GM21619 (cell line): Measurements from ENCODE around the gene IL1R2.
"Not testable (repeated sequence)": the region's sequence is repeated elsewhere in the genome, so short reads cannot be mapped to it uniquely, and the experiment has no call there.

Experiments
- ATAC-seq: cut with Tn5 transposase; IDR thresholded peaks from one replicate; pipeline ENCODE4 v1.9.1; 2021; ENCODE audit not compliant: unreplicated experiment

IL1R2 gene

DNA sequence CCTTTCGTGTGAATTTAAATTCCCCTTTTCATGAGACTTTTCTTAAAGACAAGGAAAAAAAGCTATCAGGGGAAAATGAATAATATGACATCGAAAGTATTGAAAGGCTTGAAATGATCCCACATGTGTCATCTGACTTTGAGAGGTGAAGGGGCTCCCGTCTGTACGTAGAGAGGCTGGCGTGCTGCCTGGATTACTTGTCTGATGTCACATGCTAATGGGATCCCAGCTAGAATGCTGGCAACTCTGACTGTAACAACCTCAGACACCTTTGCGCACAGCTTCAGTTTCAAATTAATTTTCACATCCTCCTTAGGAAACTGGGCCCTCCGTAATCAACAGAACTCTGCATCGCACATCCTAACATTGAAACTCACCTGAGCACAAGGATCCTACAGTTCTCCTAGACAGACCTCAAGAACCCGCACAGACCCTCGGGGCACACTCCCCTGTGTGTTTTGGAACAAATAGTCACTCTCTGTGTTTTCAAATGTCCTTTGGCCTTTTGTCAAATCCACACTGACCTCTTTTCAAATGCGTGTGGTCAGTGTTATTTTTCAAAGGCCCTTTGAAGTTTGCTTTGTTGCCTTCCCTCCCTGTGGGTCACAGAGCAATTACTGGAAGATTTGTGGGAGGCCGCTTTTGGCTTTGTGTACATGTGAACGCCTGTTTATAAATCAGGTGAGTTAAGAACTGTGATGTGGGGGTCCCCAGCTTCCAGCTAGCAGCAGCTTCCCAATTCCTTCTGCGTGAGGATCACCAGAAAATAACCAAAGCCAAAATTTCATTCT lies 65.9 kb downstream of the IL1R2 start:
- ATAC-seq: no peak

GRCh38 chr2:102058293-102058833 lies 66.6 kb downstream of the IL1R2 start:
- ATAC-seq: no peak

DNA sequence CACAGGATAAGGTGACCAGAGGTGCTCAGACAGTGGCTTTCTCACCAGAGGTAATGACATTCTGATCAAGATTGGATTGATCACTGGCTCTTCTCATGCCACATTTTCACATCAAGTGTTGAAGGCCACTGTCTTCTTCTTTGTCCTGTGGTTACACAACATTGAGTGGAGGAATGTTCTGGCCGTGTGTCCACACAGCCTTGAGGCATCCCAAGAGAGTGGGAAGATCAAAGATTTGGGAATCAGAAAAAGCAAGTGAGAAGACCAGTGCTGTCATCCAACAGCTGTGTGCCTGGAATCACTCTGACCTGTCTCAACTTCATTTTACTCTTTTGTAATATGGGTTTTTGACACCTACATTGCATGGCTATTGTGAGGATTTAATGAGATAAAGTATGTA lies 67.4 kb downstream of the IL1R2 start:
- no peak for ATAC-seq

GRCh38 chr2:102060047-102060446 lies 68.3 kb downstream of the IL1R2 start:
- ATAC-seq: no peak

- ATAC-seq: no peak
Observed at GRCh38 chr2:102060792-102061191, 69.0 kb downstream of the IL1R2 start.

GRCh38 chr2:102061286-102061699 lies 69.5 kb downstream of the IL1R2 start:
- ATAC-seq: no peak

GRCh38 chr2:102061962-102062795 lies 70.4 kb downstream of the IL1R2 start:
- ATAC-seq: no peak

DNA sequence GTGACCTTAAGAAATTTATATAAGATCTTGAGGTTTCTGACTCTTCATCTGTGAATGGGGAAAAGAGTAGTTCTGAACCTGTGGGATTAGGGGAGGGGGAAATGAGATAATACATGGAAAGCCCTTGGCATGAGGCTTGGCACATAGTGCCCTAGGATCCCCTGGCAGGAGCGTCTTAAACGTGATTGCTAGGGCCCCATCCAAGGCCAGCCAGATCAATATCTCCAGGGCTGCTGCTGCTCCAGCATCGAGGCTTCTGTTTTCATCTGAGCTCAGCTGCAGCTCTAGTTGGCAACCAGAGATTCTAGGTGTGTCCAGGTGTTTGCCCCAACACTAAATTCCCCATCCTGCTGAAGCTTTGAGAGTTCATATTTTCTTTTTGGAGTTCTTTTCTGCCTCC lies 71.0 kb downstream of the IL1R2 start:
- no peak for ATAC-seq

DNA sequence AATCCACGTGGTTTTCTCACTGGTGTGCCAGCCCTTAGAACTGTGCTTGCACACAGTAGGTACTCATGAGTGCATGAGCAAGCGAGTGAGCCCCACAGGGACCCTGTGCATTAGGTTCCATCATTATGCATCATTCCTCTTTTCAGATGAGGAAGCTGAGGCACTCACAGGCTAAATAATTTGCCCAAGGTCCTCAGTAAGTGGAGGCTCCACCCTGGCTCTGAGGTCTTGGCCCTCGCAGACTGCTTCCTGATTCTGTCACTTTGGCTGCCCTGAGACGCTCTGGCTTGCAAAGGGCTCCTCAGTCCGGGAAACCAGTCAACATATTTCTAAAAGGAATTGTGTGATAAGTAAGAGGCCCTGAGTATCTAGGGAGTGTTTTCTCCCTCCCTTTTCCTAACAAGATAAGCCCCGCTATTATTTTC lies 71.7 kb downstream of the IL1R2 start:
- no peak for ATAC-seq

GRCh38 chr2:102063941-102064678 lies 72.3 kb downstream of the IL1R2 start:
- no peak for ATAC-seq

DNA sequence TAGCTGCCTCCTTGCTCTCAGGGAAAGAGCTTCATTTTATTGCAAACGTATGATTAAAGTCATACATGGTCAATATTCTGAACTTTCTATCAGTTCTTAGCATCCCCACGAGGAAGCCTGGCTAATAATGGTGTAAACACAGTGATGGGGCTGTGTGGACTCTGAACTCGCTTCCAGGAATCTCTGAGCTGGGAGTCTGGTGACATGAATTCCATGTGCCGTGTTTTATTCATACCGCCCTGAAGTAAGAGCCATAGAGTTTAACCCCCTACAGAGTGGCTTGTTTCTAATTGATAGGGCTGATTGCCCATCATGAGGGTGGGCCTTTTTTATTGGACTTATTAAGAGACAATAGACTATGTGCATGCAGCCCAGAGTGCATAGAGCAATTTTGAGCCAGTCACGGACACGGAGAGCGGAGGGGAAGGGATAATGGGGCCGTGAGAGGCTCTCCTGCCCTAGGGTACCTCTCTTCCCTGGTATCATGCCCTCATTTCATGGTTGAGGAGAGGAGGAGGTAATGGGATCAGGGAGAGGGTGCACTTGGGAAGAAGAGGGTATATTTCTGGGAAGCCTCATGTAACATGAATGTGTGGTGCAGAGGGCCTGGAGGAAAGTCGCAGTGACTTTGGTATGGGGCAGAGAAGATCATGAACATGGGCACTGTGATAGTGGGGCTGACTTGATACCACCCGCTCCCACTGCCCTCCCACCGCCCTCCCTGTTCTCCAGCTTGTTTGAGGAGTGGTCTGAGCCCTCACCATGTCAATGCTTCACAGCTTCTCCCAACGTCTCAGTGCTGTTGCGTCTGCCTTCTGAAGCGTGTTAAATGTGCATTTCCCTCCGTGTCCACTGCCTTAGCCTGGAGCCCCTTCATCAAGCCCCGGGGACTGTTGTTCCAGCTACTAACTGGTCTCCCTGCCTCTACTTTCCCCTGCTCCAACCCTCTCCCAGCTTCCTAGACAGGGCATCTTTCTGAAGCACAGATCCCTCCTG lies 73.2 kb downstream of the IL1R2 start:
- no peak for ATAC-seq

- no peak for ATAC-seq
Observed at GRCh38 chr2:102065675-102066252, 74.0 kb downstream of the IL1R2 start.

DNA sequence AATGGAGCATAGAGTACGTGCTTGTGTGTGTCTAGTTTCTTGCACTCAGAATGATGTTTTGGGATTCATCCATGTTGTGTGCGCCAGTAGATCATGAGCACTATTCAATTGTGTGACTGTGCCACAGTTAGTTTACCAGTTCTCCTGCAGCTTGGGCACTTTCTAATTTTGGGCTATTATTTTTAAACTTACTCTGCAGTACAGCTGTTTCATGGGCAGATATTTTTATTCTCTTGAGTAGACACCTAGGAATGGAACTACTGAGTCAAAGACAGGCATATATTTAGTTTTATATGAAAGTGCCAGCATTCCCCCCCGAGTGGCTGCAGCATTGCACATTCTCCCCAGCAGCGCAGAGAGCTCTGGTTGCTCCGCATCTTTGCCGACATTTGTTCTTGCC lies 74.8 kb downstream of the IL1R2 start:
- no peak for ATAC-seq

DNA sequence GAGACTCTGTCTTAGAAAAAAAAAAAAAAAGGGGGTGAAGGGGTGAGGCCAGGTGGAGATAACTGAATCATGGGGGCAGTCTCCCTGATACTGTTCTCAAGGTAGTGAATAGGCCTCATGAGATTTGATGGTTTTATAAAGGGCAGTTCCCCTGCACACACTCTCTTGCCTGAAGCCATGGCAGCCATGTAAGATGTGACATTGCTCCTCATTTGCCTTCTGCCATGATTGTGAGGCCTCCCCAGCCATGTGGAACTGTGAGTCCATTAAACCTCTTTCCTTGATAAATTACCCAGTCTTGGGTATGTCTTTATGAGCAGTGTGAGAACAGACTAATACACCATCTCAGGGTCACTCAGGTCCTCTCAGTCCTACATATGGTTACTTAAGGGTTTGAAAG lies 76.4 kb downstream of the IL1R2 start:
- not testable (repeated sequence) for ATAC-seq

GRCh38 chr2:102069311-102069974 lies 77.7 kb downstream of the IL1R2 start:
- ATAC-seq: no peak

GRCh38 chr2:102070058-102070642 lies 78.4 kb downstream of the IL1R2 start:
- no peak for ATAC-seq

DNA sequence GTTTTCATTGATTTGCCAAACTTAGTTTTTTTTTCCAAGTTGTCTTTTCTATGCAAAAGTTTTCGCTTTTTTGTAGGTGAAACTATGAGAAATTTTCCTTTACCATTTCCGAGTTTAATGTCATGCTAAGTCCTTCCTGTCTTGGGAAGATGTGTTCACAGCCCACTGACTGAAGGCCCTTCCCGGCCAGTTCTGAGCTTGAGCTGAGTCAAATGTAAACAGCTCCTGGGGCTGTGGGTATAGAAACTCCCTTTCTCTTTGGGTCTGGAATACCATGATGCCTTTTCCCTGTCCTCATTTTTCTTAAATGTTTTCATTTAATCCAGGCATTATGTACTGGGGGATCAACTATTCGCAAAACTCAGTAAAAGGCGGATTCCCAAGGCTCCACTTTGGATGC lies 81.0 kb downstream of the IL1R2 start:
- no peak for ATAC-seq

- ATAC-seq: no peak
Observed at GRCh38 chr2:102073168-102073724, 81.5 kb downstream of the IL1R2 start.
